Effector memory CD8-positive, alpha-beta T cell (primary cell): ENCODE data around the gene TPRX2.

ENCODE experiments used
- ATAC-seq: fragments of 150-1000 bp; cut with Tn5 transposase; replicated peaks from 2 replicates; pipeline ENCODE4 v1.10.0; 2021; ENCODE audit warnings: mild to moderate bottlenecking, moderate library complexity
- DNase-seq, 3 experiments: peaks; one replicate each; pipeline ENCODE4 v3.0.0; 2021
- H3K27ac Mint-ChIP-seq, 2 donors: one replicate each; pipeline ENCODE4 v1.8.0; 2022; ENCODE audit warnings: mild to moderate bottlenecking in 2 of 2, mixed read lengths in 2 of 2, moderate library complexity in 2 of 2
- H3K27me3 Mint-ChIP-seq, 2 donors: one replicate each; pipeline ENCODE4 v1.8.0; 2022; ENCODE audit warnings: mixed read lengths in 2 of 2
- H3K36me3 Mint-ChIP-seq: one replicate; pipeline ENCODE4 v1.8.0; 2022; ENCODE audit warnings: mild to moderate bottlenecking, moderate library complexity, mixed read lengths; ENCODE audit not compliant: insufficient read depth
- H3K4me1 Mint-ChIP-seq, 2 donors: one replicate each; pipeline ENCODE4 v1.8.0; 2022; ENCODE audit warnings: low read depth in 2 of 2, mixed read lengths in 2 of 2
- H3K4me3 Mint-ChIP-seq, 2 donors: one replicate each; pipeline ENCODE4 v1.8.0; 2022; ENCODE audit warnings: mild to moderate bottlenecking in 2 of 2, mixed read lengths in 2 of 2, moderate library complexity in 2 of 2
- H3K9me3 Mint-ChIP-seq, 2 donors: one replicate each; pipeline ENCODE4 v1.8.0; 2022; ENCODE audit warnings: mixed read lengths in 2 of 2

TPRX2 gene

DNA sequence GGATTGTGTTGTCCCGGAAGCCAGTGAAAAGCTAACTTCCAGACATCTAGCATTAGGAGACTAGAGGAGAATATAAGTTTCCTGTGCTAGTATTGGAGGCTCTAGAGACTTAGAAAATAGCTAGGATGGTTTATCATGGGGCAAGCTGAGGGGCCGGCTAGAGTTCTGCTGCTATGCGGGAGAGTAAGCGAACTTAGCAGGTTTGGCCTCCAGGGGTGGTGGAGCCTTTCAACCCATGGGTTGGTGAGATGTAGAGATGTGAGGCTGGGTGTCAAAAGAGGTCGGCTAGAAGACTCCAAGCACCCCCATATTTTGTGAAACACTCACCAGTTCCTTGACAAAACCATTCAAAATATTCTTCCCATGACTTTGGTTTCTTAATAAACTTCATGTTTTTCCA lies 22.7 kb downstream of the TPRX2 start:
- DNase-seq (no peak), ATAC-seq (no peak)
- peaks cover 46 to 65% of the 10 kb centered on the region in 2 donors for H3K27me3 Mint-ChIP-seq
- peaks cover 2 to 6% of the 10 kb centered on the region in 2 donors for H3K9me3 Mint-ChIP-seq
- H3K27ac Mint-ChIP-seq = no peak overlapping the region
- H3K36me3 Mint-ChIP-seq = no peaks in the 10 kb centered on the region
- no peak overlapping the region for H3K4me3 Mint-ChIP-seq
- peaks cover 0 to 2% of the 10 kb centered on the region in 2 donors for H3K4me1 Mint-ChIP-seq

DNA sequence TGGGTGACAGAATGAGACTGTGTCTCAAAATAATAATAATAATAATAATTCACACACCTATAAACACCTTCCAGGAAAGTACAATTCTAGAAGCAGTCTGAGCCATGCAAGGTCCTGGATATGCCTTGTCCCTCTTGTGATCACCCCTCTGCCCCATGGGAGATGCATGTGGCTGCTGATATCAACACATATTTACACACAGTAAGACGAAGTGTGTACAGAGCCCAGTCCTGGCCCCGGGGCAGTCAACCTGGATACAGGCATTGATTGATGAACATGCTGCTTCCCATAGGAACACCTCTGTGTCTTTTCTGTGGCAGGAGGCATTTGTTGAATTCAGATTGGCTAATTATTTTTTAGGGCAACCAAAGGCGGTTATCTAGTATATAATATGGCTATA lies 23.9 kb downstream of the TPRX2 start:
- Mint-ChIP-seq H3K4me1 (peaks cover 0 to 2% of the 10 kb centered on the region in 2 donors), H3K9me3 (peaks cover 2 to 6% of the 10 kb centered on the region in 2 donors), H3K4me3 (no peak overlapping the region), H3K36me3 (no peaks in the 10 kb centered on the region), H3K27ac (no peak overlapping the region), H3K27me3 (peaks cover 47 to 57% of the 10 kb centered on the region in 2 donors)
- ATAC-seq (no peak), DNase-seq (no peak)

DNA sequence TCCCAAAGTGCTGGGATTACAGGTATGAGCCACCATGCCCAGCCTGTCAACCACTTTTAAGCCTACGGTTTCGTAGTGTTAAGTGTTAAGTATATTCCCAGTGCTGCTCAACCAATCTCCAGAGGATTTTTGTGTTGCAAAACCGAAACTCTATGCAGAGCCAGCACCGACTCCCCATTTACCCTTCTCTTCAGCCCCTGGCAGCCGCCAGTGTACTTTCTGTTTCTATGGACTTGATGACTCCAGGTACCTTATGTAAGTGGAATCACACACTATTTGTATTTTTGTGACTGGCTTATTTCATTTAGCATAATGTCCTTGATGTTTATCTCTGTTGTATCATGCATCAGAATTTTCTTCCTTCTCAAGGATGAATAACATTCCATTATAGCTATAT lies 26.0 kb downstream of the TPRX2 start:
- Mint-ChIP-seq H3K9me3 (no peaks in the 10 kb centered on the region), H3K4me3 (no peak overlapping the region), H3K27ac (no peak overlapping the region), H3K27me3 (peaks cover 46 to 52% of the 10 kb centered on the region in 2 donors), H3K36me3 (peaks cover 2% of the 10 kb centered on the region), H3K4me1 (no peaks in the 10 kb centered on the region)
- ATAC-seq (no peak), DNase-seq (no peak)

DNA sequence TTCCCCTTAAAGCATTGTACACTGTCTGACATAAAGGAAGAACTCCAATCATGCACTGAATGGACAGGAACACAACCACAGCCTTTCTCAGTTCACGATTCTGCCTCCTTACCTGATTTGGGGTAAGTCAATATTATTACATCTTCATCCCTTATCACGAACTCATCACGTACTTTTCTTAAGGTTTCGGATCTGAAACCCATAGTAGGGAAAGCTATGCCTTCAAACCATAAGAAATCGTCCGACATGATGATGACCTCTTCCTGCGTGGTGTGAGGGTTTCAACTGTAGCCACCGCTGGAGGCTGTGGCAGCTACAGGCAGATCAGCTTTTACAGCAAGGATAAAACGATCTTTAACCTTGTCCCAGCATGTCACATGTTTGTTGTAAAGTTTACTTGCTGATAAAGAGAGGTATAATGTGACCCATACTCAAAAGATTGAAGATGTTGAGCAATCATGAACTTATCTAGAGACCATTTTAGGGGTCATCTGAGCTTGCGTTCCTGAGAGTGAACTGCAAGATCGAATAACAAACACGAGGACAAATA lies 27.1 kb downstream of the TPRX2 start, which contains the start of gene SULT2A1:
Gene SULT2A1 (minus strand): TSS at position 306 of the 550 bp plus-strand sequence. CDS start 58 bp downstream, at position 248.
- Mint-ChIP-seq H3K27me3 (peaks cover 52% of the 10 kb centered on the region in 2 donors), H3K4me1 (no peaks in the 10 kb centered on the region), H3K36me3 (peaks cover 3% of the 10 kb centered on the region), H3K27ac (no peak within 1 kb of the TSS), H3K4me3 (no peak within 1 kb of the TSS), H3K9me3 (no peaks in the 10 kb centered on the region)
- ATAC-seq (no peak), DNase-seq (no peak)

DNA sequence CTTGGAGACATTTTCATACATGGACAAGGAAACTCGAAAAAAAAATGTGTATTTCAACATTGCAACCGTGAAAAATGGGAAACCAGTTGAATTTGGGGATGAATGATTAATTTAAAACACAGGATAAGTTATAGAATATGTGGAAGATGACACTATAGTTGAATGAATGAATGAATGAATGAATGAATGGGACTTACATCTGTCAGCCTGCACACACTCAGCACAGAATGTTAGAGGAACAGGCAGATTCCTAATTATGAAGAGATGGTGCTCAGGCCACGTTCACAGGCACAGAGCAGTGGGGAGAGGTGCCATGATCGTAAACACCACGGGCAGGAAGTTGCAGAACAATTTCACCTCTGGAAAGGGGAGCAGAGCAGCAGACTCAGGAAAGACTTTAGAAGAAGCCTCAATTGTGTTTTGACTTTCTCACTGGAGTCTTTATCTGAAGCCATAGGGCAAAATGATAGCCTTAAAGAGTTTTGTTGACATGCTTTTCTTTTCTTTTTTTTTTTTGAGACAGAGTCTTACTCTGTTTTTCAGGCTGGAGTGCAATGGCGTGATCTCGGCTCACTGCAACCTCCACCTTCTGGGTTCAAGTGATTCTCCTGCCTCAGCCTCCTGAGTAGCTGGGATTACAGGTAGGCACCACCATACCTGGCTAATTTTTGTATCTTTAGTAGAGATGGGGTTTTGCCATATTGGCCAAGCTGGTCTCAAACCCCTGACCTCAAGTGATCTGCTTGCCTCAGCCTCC lies 32.0 kb downstream of the TPRX2 start:
- DNase-seq = no peak
- Mint-ChIP-seq H3K36me3 (peaks cover 3% of the 10 kb centered on the region), H3K9me3 (peaks cover 0 to 2% of the 10 kb centered on the region in 2 donors), H3K27ac (no peak overlapping the region), H3K27me3 (peaks cover 15 to 23% of the 10 kb centered on the region in 2 donors), H3K4me1 (no peaks in the 10 kb centered on the region), H3K4me3 (no peak overlapping the region)
- no peak for ATAC-seq

DNA sequence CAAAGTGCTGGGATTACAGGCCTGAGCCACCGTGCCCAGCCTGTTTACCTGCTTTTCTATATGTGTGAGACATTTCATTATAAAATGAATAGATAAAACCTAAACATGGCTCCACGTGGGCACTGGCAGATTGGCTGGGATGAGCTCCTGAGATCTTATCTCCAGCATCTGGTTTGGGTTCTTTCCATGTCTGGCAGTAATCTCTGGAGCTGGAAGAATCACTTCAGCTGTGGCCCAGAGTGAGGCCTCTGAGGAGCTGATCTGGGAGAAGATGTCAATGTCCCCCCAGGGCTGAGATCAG lies 32.5 kb downstream of the TPRX2 start:
- peaks cover 11 to 22% of the 10 kb centered on the region in 2 donors for H3K27me3 Mint-ChIP-seq
- ATAC-seq = no peak
- no peaks in the 10 kb centered on the region for H3K4me1 Mint-ChIP-seq
- peaks cover 3% of the 10 kb centered on the region for H3K36me3 Mint-ChIP-seq
- H3K9me3 Mint-ChIP-seq = peaks cover 0 to 2% of the 10 kb centered on the region in 2 donors
- no peak overlapping the region for H3K4me3 Mint-ChIP-seq
- H3K27ac Mint-ChIP-seq = no peak overlapping the region
- no peak for DNase-seq

DNA sequence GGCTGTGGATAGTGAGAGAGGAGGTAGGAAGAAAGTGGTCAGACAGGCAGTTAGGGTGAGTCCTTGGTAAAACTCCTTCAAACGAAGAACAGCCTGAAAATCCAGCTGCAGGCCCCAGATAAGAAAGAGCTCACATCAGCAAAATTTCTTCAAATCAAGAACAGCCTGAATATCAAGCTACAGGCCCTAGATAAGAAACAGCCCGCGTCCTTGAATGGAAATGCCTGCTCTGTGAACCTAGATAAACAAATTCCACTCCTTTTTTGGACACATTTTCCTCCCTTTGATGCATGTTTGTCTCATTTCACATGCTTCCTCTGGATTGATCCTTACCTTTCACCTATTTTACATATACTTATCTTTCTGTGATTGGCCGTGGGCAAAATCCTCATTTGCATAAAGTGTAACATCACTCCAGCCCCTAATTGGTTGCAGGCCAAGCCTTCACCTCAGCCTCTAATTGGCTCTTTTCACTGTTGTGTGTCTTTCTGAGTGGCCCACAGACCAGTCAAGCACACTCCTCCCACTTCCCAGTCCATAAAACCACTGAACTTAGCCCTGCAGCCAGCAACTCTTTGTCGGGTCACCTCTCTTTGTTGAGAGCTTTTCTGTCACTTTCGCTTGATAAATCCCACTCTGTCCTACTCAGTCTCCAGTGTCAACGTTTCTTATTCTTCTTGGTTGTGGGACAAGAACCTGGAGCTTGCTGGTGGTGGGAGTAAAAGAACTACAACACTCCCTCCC lies 33.1 kb downstream of the TPRX2 start:
- DNase-seq (no peak), ATAC-seq (no peak)
- peaks cover 3% of the 10 kb centered on the region for H3K36me3 Mint-ChIP-seq
- no peak overlapping the region for H3K27ac Mint-ChIP-seq
- H3K4me3 Mint-ChIP-seq = no peak overlapping the region
- peaks cover 11 to 22% of the 10 kb centered on the region in 2 donors for H3K27me3 Mint-ChIP-seq
- peaks cover 0 to 2% of the 10 kb centered on the region in 2 donors for H3K9me3 Mint-ChIP-seq
- H3K4me1 Mint-ChIP-seq = no peaks in the 10 kb centered on the region

DNA sequence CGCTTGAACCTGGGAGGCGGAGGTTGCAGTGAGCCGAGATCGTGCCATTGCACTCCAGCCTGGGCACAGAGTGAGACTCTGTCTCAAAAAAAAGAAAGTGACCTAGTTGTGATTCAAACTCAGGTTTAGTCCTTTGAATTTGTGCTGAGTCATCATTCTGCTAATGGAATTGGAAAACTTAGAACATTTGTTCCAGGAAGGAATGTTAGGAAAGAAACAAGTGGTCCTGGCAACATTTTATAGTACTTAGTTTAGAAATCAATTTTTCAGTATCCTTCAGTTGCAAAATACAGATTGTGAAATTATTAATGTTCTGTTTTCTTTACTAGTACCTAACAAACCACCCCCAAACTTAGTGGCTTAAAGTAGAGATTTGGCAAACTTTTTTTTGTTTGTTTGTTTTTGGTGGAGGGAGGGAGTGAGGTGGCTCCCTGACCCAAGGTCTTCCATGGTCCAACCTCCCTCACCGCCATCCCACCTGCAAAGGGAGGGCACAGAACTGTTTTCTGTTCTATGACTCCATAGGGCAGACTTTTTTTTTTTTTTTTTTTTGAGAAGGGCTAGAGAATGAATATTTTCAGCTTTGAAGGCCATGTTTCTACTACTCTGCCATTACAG lies 36.2 kb downstream of the TPRX2 start:
- Mint-ChIP-seq H3K4me3 (no peak overlapping the region), H3K27ac (no peak overlapping the region), H3K4me1 (no peaks in the 10 kb centered on the region), H3K36me3 (no peaks in the 10 kb centered on the region), H3K27me3 (peaks cover 14 to 17% of the 10 kb centered on the region in 2 donors), H3K9me3 (peaks cover 0 to 2% of the 10 kb centered on the region in 2 donors)
- no peak for DNase-seq
- no peak for ATAC-seq

DNA sequence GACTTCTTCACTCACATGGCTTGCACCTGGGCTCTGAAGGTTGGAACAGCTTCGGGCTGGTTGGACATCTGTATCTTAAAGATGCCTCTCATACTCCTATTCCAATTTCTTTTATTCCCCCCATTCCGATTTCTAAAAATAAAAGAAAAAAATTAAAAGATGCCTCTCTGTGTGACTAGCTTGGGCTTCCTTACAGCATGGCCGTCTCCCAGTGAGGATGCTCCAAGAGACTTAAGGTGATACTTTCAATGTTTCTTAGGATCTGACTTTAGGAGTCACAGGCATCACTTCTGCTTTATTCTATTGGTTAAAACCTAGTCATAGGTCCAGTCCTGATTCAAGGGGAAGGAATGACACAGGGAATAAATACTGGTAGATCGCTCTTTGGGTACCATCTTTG lies 37.0 kb downstream of the TPRX2 start:
- Mint-ChIP-seq H3K4me1 (no peaks in the 10 kb centered on the region), H3K4me3 (no peak overlapping the region)

DNA sequence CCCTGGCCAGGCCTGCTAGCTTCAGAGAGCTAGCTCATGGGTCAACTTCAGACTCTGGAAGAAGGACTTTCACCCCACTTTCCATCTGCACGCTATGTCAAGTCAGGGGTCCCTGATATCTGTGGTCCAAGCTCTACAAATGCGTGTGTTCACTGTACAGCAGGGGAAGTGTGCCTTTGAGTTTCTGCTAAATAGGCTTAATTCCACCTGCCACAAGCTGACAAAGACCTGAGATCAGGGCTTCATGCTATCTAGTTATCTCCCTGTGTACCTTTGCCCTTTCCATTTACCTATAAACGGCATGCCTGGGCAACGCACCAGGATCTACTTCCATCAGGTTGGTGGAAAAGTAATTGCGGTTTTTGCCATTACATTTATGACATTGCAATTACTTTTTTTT lies 37.7 kb downstream of the TPRX2 start:
- DNase-seq = no peak
- no peak overlapping the region for H3K27ac Mint-ChIP-seq

More for the DNA sequence above, 37.0 kb downstream of the TPRX2 start:
- Mint-ChIP-seq H3K27ac (no peak overlapping the region), H3K36me3 (no peaks in the 10 kb centered on the region), H3K9me3 (peaks cover 0 to 2% of the 10 kb centered on the region in 2 donors), H3K27me3 (peaks cover 14 to 21% of the 10 kb centered on the region in 2 donors)
- ATAC-seq (no peak), DNase-seq (no peak)

DNA sequence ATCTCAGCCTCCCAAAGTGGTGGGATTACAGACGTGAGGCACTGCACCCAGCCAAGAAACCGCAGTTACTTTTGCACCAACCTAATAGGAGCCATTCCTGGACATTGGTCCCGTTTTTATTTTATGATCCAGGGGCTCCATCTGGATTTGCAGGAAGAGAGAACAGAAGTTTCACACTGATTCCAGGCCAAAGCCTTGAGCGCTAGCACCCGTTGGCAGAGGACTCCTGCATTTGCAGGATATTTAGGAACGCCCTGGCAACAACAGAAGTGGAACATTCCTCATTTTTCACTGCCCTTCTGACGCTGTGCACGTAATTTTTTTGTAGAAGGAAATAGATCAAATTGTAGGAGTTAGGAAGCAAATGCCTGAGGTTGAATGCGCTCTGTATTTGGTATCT lies 38.8 kb downstream of the TPRX2 start:
- Mint-ChIP-seq H3K4me3 (no peak overlapping the region), H3K4me1 (no peaks in the 10 kb centered on the region), H3K36me3 (no peaks in the 10 kb centered on the region), H3K27ac (no peak overlapping the region), H3K9me3 (no peaks in the 10 kb centered on the region), H3K27me3 (peaks cover 16 to 34% of the 10 kb centered on the region in 2 donors)
- ATAC-seq (no peak), DNase-seq (no peak)

More for the DNA sequence above, 37.7 kb downstream of the TPRX2 start:
- Mint-ChIP-seq H3K4me1 (no peaks in the 10 kb centered on the region), H3K36me3 (no peaks in the 10 kb centered on the region), H3K9me3 (peaks cover 0 to 2% of the 10 kb centered on the region in 2 donors), H3K27me3 (peaks cover 16 to 29% of the 10 kb centered on the region in 2 donors), H3K4me3 (no peak overlapping the region)
- no peak for ATAC-seq

DNA sequence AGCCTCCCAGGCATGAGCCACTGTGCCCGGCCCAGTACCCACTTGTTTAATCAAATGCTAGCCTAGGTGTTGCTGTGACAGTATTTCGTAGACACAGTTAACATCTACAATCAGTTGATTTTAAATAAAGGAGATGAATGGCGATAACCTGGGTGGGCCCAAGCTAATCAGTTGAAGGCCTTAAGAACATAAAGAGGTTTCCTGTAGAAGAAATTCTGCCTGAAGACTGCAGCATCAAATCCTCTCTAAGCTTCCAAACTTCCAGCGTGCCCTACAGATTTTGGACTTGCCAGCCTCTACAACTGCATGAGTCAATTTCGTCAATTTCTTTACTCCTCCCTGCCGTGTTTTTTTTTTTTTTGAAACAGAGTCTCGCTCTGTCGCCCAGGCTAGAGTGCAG lies 40.3 kb downstream of the TPRX2 start:
- H3K27ac Mint-ChIP-seq = no peak overlapping the region
- no peaks in the 10 kb centered on the region for H3K4me1 Mint-ChIP-seq
- peaks cover 16 to 41% of the 10 kb centered on the region in 2 donors for H3K27me3 Mint-ChIP-seq
- H3K4me3 Mint-ChIP-seq = no peak overlapping the region
- DNase-seq (no peak), ATAC-seq (no peak)
- H3K36me3 Mint-ChIP-seq = no peaks in the 10 kb centered on the region
- no peaks in the 10 kb centered on the region for H3K9me3 Mint-ChIP-seq

DNA sequence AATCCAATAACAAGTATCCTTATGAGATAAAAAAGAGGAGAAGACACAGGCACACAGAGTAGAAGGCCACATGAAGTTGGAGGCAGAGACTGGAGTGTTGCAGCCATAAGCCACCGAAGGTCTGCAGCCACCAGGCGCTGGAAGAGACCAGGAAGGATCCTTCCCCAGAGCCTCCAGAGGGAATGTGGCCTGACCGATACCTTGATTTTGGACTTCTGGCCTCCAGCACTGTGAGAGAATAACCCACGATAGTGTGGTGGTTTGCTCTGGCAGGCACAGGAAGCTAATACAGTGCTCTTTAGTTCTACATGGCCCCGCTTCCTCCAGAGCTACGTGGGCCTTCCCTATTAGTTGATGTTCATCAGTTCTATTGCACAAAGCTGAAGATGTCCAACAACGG lies 42.3 kb downstream of the TPRX2 start:
- Mint-ChIP-seq H3K27ac (no peak overlapping the region), H3K4me1 (no peaks in the 10 kb centered on the region), H3K4me3 (no peak overlapping the region), H3K9me3 (no peaks in the 10 kb centered on the region), H3K27me3 (peaks cover 16 to 41% of the 10 kb centered on the region in 2 donors), H3K36me3 (no peaks in the 10 kb centered on the region)
- ATAC-seq (no peak), DNase-seq (no peak)
